HCT116 (cell line): ENCODE measurements around the gene SGCA. TPM values are rescaled to one million over a fixed set of nuclear protein-coding genes. Genes with fewer than 3 reads are reported as not detected.

Experiments
- ATAC-seq: fragments of 200-7000 bp; cut with Tn5 transposase; 2 replicates; pipeline ENCODE4 v1.9.1; 2020; ENCODE audit warnings: mild to moderate bottlenecking, moderate library complexity
- BruUV-seq: library from RNA; stranded (reverse); fragments of 400-500 nt; replicated peaks from 2 replicates; lab custom pipeline; 2021; lab: Mats Ljungman, UMichigan
- CTCF ChIA-PET: fragments of 300-600 bp; sonication (Branson Sonifier 250); formaldehyde crosslinking; loops from one replicate; lab custom pipeline; 2021; ENCODE audit warnings: antibody characterized with exemption; lab: Charles Lee
- POLR2A ChIA-PET: fragments of 300-600, 350-600 bp; sonication (Branson Sonifier 250); formaldehyde crosslinking; loops from one replicate; lab custom pipeline; 2021; ENCODE audit warnings: antibody characterized with exemption; lab: Charles Lee
- RAD21 ChIA-PET, 2 experiments: fragments of 300-600 bp; sonication (Branson Sonifier 250); formaldehyde crosslinking; loops; one replicate each; lab custom pipeline; 2023; ENCODE audit warnings: low total read pairs in 2 of 2; ENCODE audit not compliant: uncharacterized antibody in 2 of 2, unreplicated experiment in 2 of 2, low non-redundant PET in 1 of 2; lab: Charles Lee
- DNase-seq: peaks from one replicate; pipeline ENCODE4 v3.0.0-alpha.2; 2010; ENCODE audit warnings: low read depth, low spot score
- H2AFZ ChIP-seq: fragments of 200-600 bp; shearing (Covaris generic), sonication (generic); 2 replicates; pipeline ENCODE4 v1.6.1; 2017; ENCODE audit warnings: low read depth, mixed run types, mixed read lengths, antibody characterized with exemption, low read length; ENCODE audit not compliant: poor library complexity, severe bottlenecking
- H3K27ac ChIP-seq: 2 replicates; pipeline ENCODE4 v1.5.1; 2012; ENCODE audit warnings: low read depth, low read length
- H3K27me3 ChIP-seq: fragments of 200-600 bp; sonication (generic); 2 replicates; pipeline ENCODE4 v1.6.1; 2016; ENCODE audit warnings: mixed run types, low read length, mixed read lengths; ENCODE audit not compliant: insufficient read depth
- H3K36me3 ChIP-seq, 2 experiments: fragments of 200-500 bp in 1 of 2; fragments of 200-600 bp in 1 of 2; sonication (Bioruptor generic) in 1 of 2; sonication (generic) in 1 of 2; 2 replicates each; pipeline versions ENCODE4 v1.5.1 to v1.6.1; 2014 to 2016; ENCODE audit warnings: low read length in 2 of 2, inconsistent platforms in 1 of 2, mixed read lengths in 1 of 2, mixed run types in 1 of 2; ENCODE audit not compliant: insufficient read depth in 2 of 2, control insufficient read depth in 1 of 2
- H3K4me1 ChIP-seq, 2 experiments: fragments of 200-600 bp in 1 of 2; sonication (generic) in 1 of 2; 2 replicates each; pipeline versions ENCODE4 v1.5.1 to v1.6.1; 2012 to 2017; ENCODE audit warnings: low read length in 2 of 2, inconsistent platforms in 1 of 2, mild to moderate bottlenecking in 1 of 2, mixed read lengths in 1 of 2, mixed run types in 1 of 2, moderate library complexity in 1 of 2; ENCODE audit not compliant: insufficient read depth in 2 of 2, control insufficient read depth in 1 of 2
- H3K4me2 ChIP-seq: fragments of 200-600 bp; sonication (generic); 2 replicates; pipeline ENCODE4 v1.6.1; 2017; ENCODE audit warnings: mixed run types, low read length, mixed read lengths
- H3K4me3 ChIP-seq, 2 experiments: fragments of 200-600 bp in 1 of 2; sonication (generic) in 1 of 2; replicated peaks in 1 of 2; 2 replicates each; pipeline ENCODE4 v1.5.1; 2011 to 2016; ENCODE audit warnings: low read length in 2 of 2, control low read depth in 1 of 2, low read depth in 1 of 2, mild to moderate bottlenecking in 1 of 2, mixed read lengths in 1 of 2, mixed run types in 1 of 2
- H3K79me2 ChIP-seq: fragments of 200-600 bp; sonication (generic); 2 replicates; pipeline ENCODE4 v1.6.1; 2017; ENCODE audit warnings: mild to moderate bottlenecking, mixed run types, low read length, moderate library complexity, mixed read lengths; ENCODE audit not compliant: insufficient read depth
- H3K9ac ChIP-seq: fragments of 200-600 bp; sonication (generic); 2 replicates; pipeline ENCODE4 v1.6.1; 2016; ENCODE audit warnings: low read length, mixed read lengths
- H3K9me2 ChIP-seq: fragments of 200-600 bp; sonication (generic), shearing (Covaris generic); 2 replicates; pipeline ENCODE4 v1.6.1; 2017; ENCODE audit warnings: mixed run types, mild to moderate bottlenecking, moderate library complexity; ENCODE audit not compliant: insufficient read depth
- H3K9me3 ChIP-seq, 2 experiments: fragments of 200-500 bp in 1 of 2; fragments of 200-600 bp in 1 of 2; sonication (Bioruptor generic) in 1 of 2; sonication (generic) in 1 of 2; 2 replicates each; pipeline ENCODE4 v1.6.1; 2014 to 2017; ENCODE audit warnings: low read length in 2 of 2, mixed read lengths in 2 of 2, inconsistent platforms in 1 of 2, low read depth in 1 of 2, mild to moderate bottlenecking in 1 of 2, mixed run types in 1 of 2, moderate library complexity in 1 of 2; ENCODE audit not compliant: control insufficient read depth in 1 of 2, insufficient read depth in 1 of 2
- H4K20me1 ChIP-seq: fragments of 200-600 bp; sonication (generic), shearing (Covaris generic); 2 replicates; pipeline ENCODE4 v1.6.1; 2017; ENCODE audit warnings: mixed run types, mild to moderate bottlenecking, moderate library complexity; ENCODE audit not compliant: insufficient read depth
- EGR1 ChIP-seq: IDR thresholded peaks from 2 replicates; pipeline ENCODE4 v1.6.1; 2012; ENCODE audit warnings: low read depth
- ELF1 ChIP-seq: IDR thresholded peaks from 2 replicates; pipeline ENCODE4 v1.6.1; 2012; ENCODE audit warnings: low read depth, borderline replicate concordance
- EZH2 ChIP-seq: fragments of 200-600 bp; sonication (generic); IDR thresholded peaks from 2 replicates; pipeline ENCODE4 v1.6.1; 2017; ENCODE audit warnings: antibody characterized with exemption, mixed run types
- EZH2phosphoT487 ChIP-seq: fragments of 200-600 bp; IDR thresholded peaks from 2 replicates; pipeline ENCODE4 v1.6.1; 2018; ENCODE audit warnings: antibody characterized with exemption, borderline replicate concordance
- FOSL1 ChIP-seq: IDR thresholded peaks from 2 replicates; pipeline ENCODE4 v1.6.1; 2012; ENCODE audit warnings: low read depth
- JUND ChIP-seq: IDR thresholded peaks from 2 replicates; pipeline ENCODE4 v1.6.1; 2012
- MAX ChIP-seq: IDR thresholded peaks from 2 replicates; pipeline ENCODE4 v1.6.1; 2012
- POLR2A ChIP-seq: IDR thresholded peaks from 2 replicates; pipeline ENCODE4 v1.7.0; 2011; ENCODE audit warnings: borderline replicate concordance; ENCODE audit not compliant: insufficient read depth, insufficient read length; ENCODE audit errors: extremely low read depth
- RAD21 ChIP-seq: IDR thresholded peaks from 2 replicates; pipeline ENCODE4 v1.6.1; 2012; ENCODE audit warnings: low read depth, mild to moderate bottlenecking
- SP1 ChIP-seq: IDR thresholded peaks from 2 replicates; pipeline ENCODE4 v1.6.1; 2012; ENCODE audit warnings: low read depth
- TCF7L2 ChIP-seq: IDR thresholded peaks from 2 replicates; pipeline ENCODE4 v1.7.0; 2011; ENCODE audit warnings: borderline replicate concordance, inconsistent platforms; ENCODE audit not compliant: insufficient read depth, insufficient read length; ENCODE audit errors: extremely low read depth
- ZBTB33 ChIP-seq: IDR thresholded peaks from 2 replicates; pipeline ENCODE4 v1.6.1; 2011; ENCODE audit warnings: mild to moderate bottlenecking, low read length, moderate library complexity; ENCODE audit not compliant: insufficient replicate concordance; ENCODE audit errors: extremely low read depth
- ZFX ChIP-seq: fragments of 450-650 bp; IDR thresholded peaks from 2 replicates; pipeline ENCODE4 v1.6.1; 2017
- ZNF274 ChIP-seq: fragments of 200-500 bp; sonication (Bioruptor generic); IDR thresholded peaks from 2 replicates; pipeline ENCODE4 v1.6.1; 2014; ENCODE audit warnings: mild to moderate bottlenecking, low read depth, low read length, inconsistent platforms
- intact Hi-C: fragments of 100-400 bp; cut with micrococcal nuclease; formaldehyde crosslinking; loops from 2 replicates; pipeline ENCODE4 v1.10.0; 2022
- total RNA-seq: library from RNA; stranded (reverse); gene quantifications from one replicate; pipeline ENCODE4 v1.2.1, GENCODE V29; 2021; ENCODE audit not compliant: unreplicated experiment
- TF ChIP-seq, protein P1 (sequence below), 3 experiments: fragments of 200-600 bp in 1 of 3; sonication (generic) in 1 of 3; IDR thresholded peaks in 2 of 3; conservative IDR thresholded peaks in 1 of 3; 2 replicates each; pipeline ENCODE4 v1.5.1; 2012 to 2017; ENCODE audit warnings: low read depth in 2 of 3, low read length in 2 of 3, antibody characterized with exemption in 1 of 3, borderline replicate concordance in 1 of 3, control low read depth in 1 of 3, mild to moderate bottlenecking in 1 of 3, mixed read lengths in 1 of 3, mixed run types in 1 of 3, moderate library complexity in 1 of 3; ENCODE audit not compliant: insufficient read depth in 1 of 3

The SGCA gene
- total RNA-seq, 1 experiment from 2014 or later: 0.37 TPM

DNA sequence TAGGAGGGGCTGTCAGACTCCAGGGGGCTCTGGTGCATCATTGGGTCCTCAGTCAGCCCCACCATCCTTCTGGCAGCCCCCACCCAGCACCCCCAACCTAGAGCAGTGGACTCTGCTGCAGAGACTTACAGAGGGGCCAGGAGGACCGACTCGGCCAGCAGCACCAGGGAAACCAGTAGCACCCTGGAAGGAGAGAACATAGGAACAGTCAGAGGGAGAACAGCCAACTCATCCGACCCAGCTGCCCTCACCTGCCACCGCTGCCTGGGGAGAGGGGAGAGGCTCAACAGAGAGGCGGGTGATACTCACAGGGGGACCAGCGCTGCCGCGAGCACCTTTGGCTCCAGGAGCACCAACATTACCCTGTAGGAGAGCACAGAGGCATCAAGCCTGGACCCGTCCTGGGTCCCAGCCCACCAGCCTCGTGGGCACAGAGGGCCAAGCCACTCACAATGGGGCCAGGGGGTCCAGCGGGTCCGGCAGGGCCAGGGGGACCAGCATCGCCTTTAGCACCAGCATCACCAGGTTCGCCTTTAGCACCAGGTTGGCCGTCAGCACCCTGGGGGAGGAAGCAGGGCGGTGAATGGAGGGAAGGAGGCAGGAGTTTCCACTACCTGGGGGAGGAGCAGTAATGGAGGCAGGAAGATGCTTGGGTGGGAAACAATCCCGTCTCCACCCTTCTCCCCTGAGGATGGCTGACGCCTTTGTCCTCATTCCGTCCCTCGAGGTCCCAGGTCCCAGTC, 23.9 kb downstream of the SGCA start:
- no peaks in the 10 kb centered on the region for H3K79me2 ChIP-seq
- no peak overlapping the region for H3K27ac ChIP-seq
- no peaks in the 10 kb centered on the region for H3K4me1 ChIP-seq
- ChIA-PET RAD21 (no interaction called here), POLR2A (no interaction called here), CTCF (no interaction called here)
- H3K9me2 ChIP-seq: no peaks in the 10 kb centered on the region
- TF ChIP-seq ZFX: 0 out of 2 replicates have a peak, but pooled peaks have one; percentile 9
- TF ChIP-seq MAX: no peak
- no peaks in the 10 kb centered on the region for H4K20me1 ChIP-seq
- no peak overlapping the region for H2AFZ ChIP-seq
- DNase-seq (no peak), ATAC-seq (no peak)
- peaks cover 0 to 20% of the 10 kb centered on the region in 2 experiments; a peak in 2 of 4 replicates for H3K36me3 ChIP-seq
- BruUV-seq: no TSS peak
- no peaks in the 10 kb centered on the region for H3K9me3 ChIP-seq
- no peak overlapping the region for H3K9ac ChIP-seq
- no peak overlapping the region for H3K4me2 ChIP-seq
- no peak overlapping the region for H3K4me3 ChIP-seq
- H3K27me3 ChIP-seq: no peaks in the 10 kb centered on the region
- intact Hi-C loops: no loop called here

- no peak for DNase-seq
- no peak overlapping the region for H3K27ac ChIP-seq
- H3K4me2 ChIP-seq: no peak overlapping the region
- peaks cover 0 to 20% of the 10 kb centered on the region in 2 experiments; a peak in 2 of 4 replicates for H3K36me3 ChIP-seq
- no peaks in the 10 kb centered on the region for H3K4me1 ChIP-seq
- H2AFZ ChIP-seq: no peak overlapping the region
- no peak for TF ChIP-seq JUND
- TF ChIP-seq RAD21: no peak
- no peak for TF ChIP-seq EGR1
- TF ChIP-seq ZFX: no peak
- no peak for TF ChIP-seq SP1
- no peak for TF ChIP-seq ELF1
- TF ChIP-seq FOSL1: no peak
- TF ChIP-seq, protein P1, sequence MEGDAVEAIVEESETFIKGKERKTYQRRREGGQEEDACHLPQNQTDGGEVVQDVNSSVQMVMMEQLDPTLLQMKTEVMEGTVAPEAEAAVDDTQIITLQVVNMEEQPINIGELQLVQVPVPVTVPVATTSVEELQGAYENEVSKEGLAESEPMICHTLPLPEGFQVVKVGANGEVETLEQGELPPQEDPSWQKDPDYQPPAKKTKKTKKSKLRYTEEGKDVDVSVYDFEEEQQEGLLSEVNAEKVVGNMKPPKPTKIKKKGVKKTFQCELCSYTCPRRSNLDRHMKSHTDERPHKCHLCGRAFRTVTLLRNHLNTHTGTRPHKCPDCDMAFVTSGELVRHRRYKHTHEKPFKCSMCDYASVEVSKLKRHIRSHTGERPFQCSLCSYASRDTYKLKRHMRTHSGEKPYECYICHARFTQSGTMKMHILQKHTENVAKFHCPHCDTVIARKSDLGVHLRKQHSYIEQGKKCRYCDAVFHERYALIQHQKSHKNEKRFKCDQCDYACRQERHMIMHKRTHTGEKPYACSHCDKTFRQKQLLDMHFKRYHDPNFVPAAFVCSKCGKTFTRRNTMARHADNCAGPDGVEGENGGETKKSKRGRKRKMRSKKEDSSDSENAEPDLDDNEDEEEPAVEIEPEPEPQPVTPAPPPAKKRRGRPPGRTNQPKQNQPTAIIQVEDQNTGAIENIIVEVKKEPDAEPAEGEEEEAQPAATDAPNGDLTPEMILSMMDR (IDR thresholded peaks at IDR 0.05 in 2 of 3, conservative IDR thresholded peaks at IDR 0.05 in 1 of 3; ENCODE audit: borderline replicate concordance in 1 of 3, insufficient read depth in 1 of 3, low read depth in 2 of 3, low read length in 2 of 3): no peak
- no peak for TF ChIP-seq POLR2A
- TF ChIP-seq ZBTB33: no peak
- TF ChIP-seq EZH2: no peak
- no peak for TF ChIP-seq TCF7L2
- no peak for TF ChIP-seq ZNF274
- no peak for TF ChIP-seq EZH2phosphoT487
- no peak overlapping the region for H3K4me3 ChIP-seq
- H3K27me3 ChIP-seq: no peaks in the 10 kb centered on the region
- no TSS peak for BruUV-seq
- H3K79me2 ChIP-seq: no peaks in the 10 kb centered on the region
- no peaks in the 10 kb centered on the region for H3K9me3 ChIP-seq
- ChIA-PET POLR2A (no interaction called here), RAD21 (no interaction called here), CTCF (no interaction called here)
- no peaks in the 10 kb centered on the region for H4K20me1 ChIP-seq
- no peaks in the 10 kb centered on the region for H3K9me2 ChIP-seq
- H3K9ac ChIP-seq: no peak overlapping the region
- intact Hi-C loops: no loop called here
- no peak for ATAC-seq
Observed at GRCh38 chr17:50190293-50190602, 24.4 kb downstream of the SGCA start.
